A673 (cell line): ENCODE results near the gene ARMH1.

Experiments used
- CTCF ChIP-seq: fragments of 300-800, 200-600 bp; sonication (generic); conservative IDR thresholded peaks from 2 replicates; pipeline ENCODE4 v1.5.1; 2017; ENCODE audit warnings: low read depth, mild to moderate bottlenecking, antibody characterized with exemption, low read length, moderate library complexity, mixed read lengths
- EZH2 ChIP-seq: fragments of 200-600 bp; sonication (generic); IDR thresholded peaks from 2 replicates; pipeline ENCODE4 v1.6.1; 2017; ENCODE audit warnings: borderline replicate concordance, low read depth, mild to moderate bottlenecking, mixed read lengths, antibody characterized with exemption, low read length; ENCODE audit not compliant: poor library complexity, severe bottlenecking

- TF ChIP-seq EZH2 = no peak
- TF ChIP-seq CTCF = no peak
Measured at GRCh38 chr1:44696101-44696500, 21.6 kb downstream of the ARMH1 start.
